HL-60 (cell line): Measurements from ENCODE around the gene ADPRM.

ENCODE experiments used
- DNase-seq, 2 experiments: peaks; one replicate each; pipeline ENCODE4 v3.0.0-alpha.2; 2010 to 2020; ENCODE audit warnings: low read depth in 1 of 2, low spot score in 1 of 2
- H3K27ac ChIP-seq: fragments of 250-450 bp; sonication (Bioruptor Pico); replicated peaks from 2 replicates; pipeline ENCODE4 v1.5.1; 2020; ENCODE audit warnings: mild to moderate bottlenecking, moderate library complexity
- H3K27me3 ChIP-seq: fragments of 250-450 bp; sonication (Bioruptor Pico); 2 replicates; pipeline ENCODE4 v1.5.1; 2021; ENCODE audit warnings: mild to moderate bottlenecking, moderate library complexity; ENCODE audit not compliant: insufficient read depth, poor library complexity, severe bottlenecking
- H3K4me3 ChIP-seq: replicated peaks from 2 replicates; pipeline ENCODE4 v1.5.1; 2011; ENCODE audit warnings: mild to moderate bottlenecking, control low read depth, low read length; ENCODE audit not compliant: insufficient read depth
- CTCF ChIP-seq: IDR thresholded peaks from one replicate; pipeline ENCODE4 v1.5.1; 2011; ENCODE audit warnings: low read length, control low read depth, inconsistent platforms; ENCODE audit not compliant: insufficient read depth
- GABPA ChIP-seq: IDR thresholded peaks from 2 replicates; pipeline ENCODE4 v1.6.1; 2012; ENCODE audit warnings: low read depth
- POLR2AphosphoS5 ChIP-seq: IDR thresholded peaks from 2 replicates; pipeline ENCODE4 v1.6.1; 2012; ENCODE audit warnings: low read depth
- REST ChIP-seq: IDR thresholded peaks from 2 replicates; pipeline ENCODE4 v1.6.1; 2012; ENCODE audit warnings: low read depth; ENCODE audit not compliant: insufficient replicate concordance
- SPI1 ChIP-seq: IDR thresholded peaks from 2 replicates; pipeline ENCODE4 v1.6.1; 2012; ENCODE audit warnings: low read depth, mild to moderate bottlenecking, borderline replicate concordance

ADPRM gene

GRCh38 chr17:10727192-10727591 is 29.8 kb downstream of the ADPRM start:
- no peak for DNase-seq
- Histone ChIP-seq H3K4me3 (no peak overlapping the region), H3K27ac (no peak overlapping the region), H3K27me3 (no peaks in the 10 kb centered on the region)
- TF ChIP-seq SPI1 (no peak), CTCF (no peak), REST (no peak), POLR2AphosphoS5 (no peak), GABPA (no peak)

GRCh38 chr17:10728331-10728892 is 31.0 kb downstream of the ADPRM start:
- H3K27ac ChIP-seq = no peak overlapping the region
- H3K4me3 ChIP-seq = no peak overlapping the region
- no peak for DNase-seq
- TF ChIP-seq REST (no peak), SPI1 (no peak), CTCF (no peak), GABPA (no peak), POLR2AphosphoS5 (no peak)
- H3K27me3 ChIP-seq = no peaks in the 10 kb centered on the region

- DNase-seq = no peak
Measured at GRCh38 chr17:10729334-10730193, 32.2 kb downstream of the ADPRM start, which contains the start of gene TMEM220. Gene TMEM220 (minus strand): TSS chr17:10730023. CDS start chr17:10729851, 172 bp downstream.

More at GRCh38 chr17:10729334-10730193, 32.2 kb downstream of the ADPRM start, which contains the start of gene TMEM220:
- H3K27me3 ChIP-seq = no peaks in the 10 kb centered on the region
- TF ChIP-seq REST (no peak), SPI1 (no peak), CTCF (no peak), POLR2AphosphoS5 (no peak), GABPA (no peak)
- peak within 1 kb of the TSS; percentile 37 for H3K4me3 ChIP-seq
- H3K27ac ChIP-seq = no peak within 1 kb of the TSS
